ENCODE measurements around the gene FXYD5. TPM values are rescaled to one million over a fixed set of nuclear protein-coding genes. Genes with fewer than 3 reads are reported as not detected.

The FXYD5 gene
- total and polyA plus RNA-seq, 10 of the 15 experiments (the other 5 are each of a cell fraction or from before 2014, with no cell fraction given): 30.0 to 159 (median 93.9) TPM

- H2AFZ ChIP-seq (ENCODE audit: control insufficient read depth, low read depth, low read length): no peak overlapping the region
- H3K4me1 ChIP-seq (ENCODE audit: control insufficient read depth, insufficient read depth, low read length): no peaks in the 10 kb centered on the region
- no peaks in the 10 kb centered on the region for H3K79me2 ChIP-seq (ENCODE audit: control insufficient read depth, insufficient read depth, low read length)
- WGBS (ENCODE audit: insufficient coverage, insufficient replicate concordance, low lambda C conversion rate, missing lambda C conversion rate): 20% methylated on average over 5 of the region's 5 CpGs
- BruUV-seq (replicated peaks): no TSS peak
- peaks cover 0 to 2% of the 10 kb centered on the region in 2 experiments; a peak in 1 of 4 replicates for H3K27me3 ChIP-seq (replicated peaks in 1 of 2; ENCODE audit: control insufficient read depth in 2 of 2, insufficient read depth in 2 of 2, low read length in 1 of 2)
- FAIRE-seq (no peak), DNase-seq (ENCODE audit: low read depth, low spot score) (no peak), ATAC-seq (no peak)
- intact Hi-C loops (cut with micrococcal nuclease; ENCODE audit: unreplicated experiment) (no loop called here), in situ Hi-C loops (cut with MboI) (no loop called here)
- H3K36me3 ChIP-seq (ENCODE audit: control insufficient read depth in 2 of 2, insufficient read depth in 2 of 2, low read length in 1 of 2): no peaks in the 10 kb centered on the region
- POLR2A ChIA-PET: interaction anchor here (1.1 kb wide), 1 partner anchor 17 kb away, joined by 3 read pairs; no protein-coding TSS in a partner anchor
- H3K4me2 ChIP-seq (ENCODE audit: control insufficient read depth, insufficient read depth): no peak overlapping the region
- H3K9me3 ChIP-seq (replicated peaks; ENCODE audit: control insufficient read depth, insufficient read depth, low read length): no peaks in the 10 kb centered on the region; the same call in 2 of the 3 replicates
- H4K20me1 ChIP-seq (ENCODE audit: control insufficient read depth, insufficient read depth): no peaks in the 10 kb centered on the region
- H3K27ac ChIP-seq (ENCODE audit: control insufficient read depth, insufficient read depth): no peak overlapping the region
- RAD21 ChIA-PET (ENCODE audit: unreplicated experiment): interaction anchor here (0.6 kb wide), 1 partner anchor 11 kb away, joined by 3 read pairs; no protein-coding TSS in a partner anchor
- CTCF ChIA-PET: no interaction called here
- H3K4me3 ChIP-seq: no peak overlapping the region
- H3K9ac ChIP-seq (ENCODE audit: control insufficient read depth, insufficient read depth, low read length): no peak overlapping the region
- TF ChIP-seq JUNB (IDR thresholded peaks at IDR 0.05) (no peak), RUNX3 (IDR thresholded peaks at IDR 0.05; ENCODE audit: low read length) (no peak), POU2F2 (IDR thresholded peaks at IDR 0.05; ENCODE audit: borderline replicate concordance, low read depth, low read length) (no peak), RBBP5 (conservative IDR thresholded peaks at IDR 0.05) (no peak), EP300 (IDR thresholded peaks at IDR 0.05; ENCODE audit: borderline replicate concordance in 1 of 2, control insufficient read depth in 1 of 2, low read depth in 2 of 2, low read length in 2 of 2) (no peak), MAX (IDR thresholded peaks at IDR 0.05; ENCODE audit: low read depth, low read length) (no peak), IKZF2 (IDR thresholded peaks at IDR 0.05) (peak; percentile 38 to 50; a peak in 2 of 4 replicates), ZNF274 (IDR thresholded peaks at IDR 0.05; ENCODE audit: insufficient read depth, insufficient read length) (no peak), IKZF1 (conservative IDR thresholded peaks at IDR 0.05) (0 out of 2 replicates have a peak, but pooled peaks have one; percentile 46), BRCA1 (IDR thresholded peaks at IDR 0.05; ENCODE audit: low read depth, low read length) (no peak), REST (IDR thresholded peaks at IDR 0.05; ENCODE audit: low read depth, low read length) (no peak), MTA3 (IDR thresholded peaks at IDR 0.05; ENCODE audit: borderline replicate concordance, low read length) (no peak), ZNF592 (IDR thresholded peaks at IDR 0.05) (no peak)
- SMC1A ChIA-PET (ENCODE audit: uncharacterized antibody, unreplicated experiment): no interaction called here
These were observed 47.0 kb upstream of the FXYD5 start for GRCh38 chr19:35107545-35107944.

Data from GM12878 (cell line).